ENCODE data around the gene SLX4IP.

DNA sequence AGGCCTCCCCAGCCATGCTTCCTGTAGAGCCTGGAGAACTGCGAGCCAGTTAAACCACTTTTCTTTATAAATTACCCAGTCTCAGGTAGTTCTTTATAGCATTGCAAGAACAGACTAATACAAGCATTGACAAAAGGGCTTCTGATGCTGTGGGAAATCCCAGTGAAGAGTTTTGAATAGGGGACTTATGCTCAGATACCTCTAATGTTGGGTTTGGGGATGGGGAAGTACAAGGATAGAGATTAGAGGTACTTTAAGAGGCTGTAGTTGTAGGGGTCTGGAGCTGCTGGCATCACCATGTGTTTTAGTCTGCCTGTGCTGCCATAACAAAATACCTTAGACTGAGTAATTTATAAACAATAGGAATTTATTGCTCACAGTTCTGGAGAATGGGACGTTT lies 8.8 kb downstream of the SLX4IP start:
- TF ChIP-seq CEBPB (IDR thresholded peaks at IDR 0.05) (no peak), CREB1 (IDR thresholded peaks at IDR 0.05; ENCODE audit: low read depth) (no peak), RAD21 (IDR thresholded peaks at IDR 0.05; ENCODE audit: low read depth) (no peak), TCF12 (IDR thresholded peaks at IDR 0.05; ENCODE audit: low read depth) (no peak), EP300 (IDR thresholded peaks at IDR 0.05; ENCODE audit: borderline replicate concordance) (no peak), NFIC (IDR thresholded peaks at IDR 0.05) (no peak), TAF1 (IDR thresholded peaks at IDR 0.05; ENCODE audit: low read depth) (no peak), FOXM1 (IDR thresholded peaks at IDR 0.05; ENCODE audit: borderline replicate concordance, low read depth) (no peak), YY1 (IDR thresholded peaks at IDR 0.05; ENCODE audit: low read depth) (no peak)
- TF ChIP-seq, protein P1, sequence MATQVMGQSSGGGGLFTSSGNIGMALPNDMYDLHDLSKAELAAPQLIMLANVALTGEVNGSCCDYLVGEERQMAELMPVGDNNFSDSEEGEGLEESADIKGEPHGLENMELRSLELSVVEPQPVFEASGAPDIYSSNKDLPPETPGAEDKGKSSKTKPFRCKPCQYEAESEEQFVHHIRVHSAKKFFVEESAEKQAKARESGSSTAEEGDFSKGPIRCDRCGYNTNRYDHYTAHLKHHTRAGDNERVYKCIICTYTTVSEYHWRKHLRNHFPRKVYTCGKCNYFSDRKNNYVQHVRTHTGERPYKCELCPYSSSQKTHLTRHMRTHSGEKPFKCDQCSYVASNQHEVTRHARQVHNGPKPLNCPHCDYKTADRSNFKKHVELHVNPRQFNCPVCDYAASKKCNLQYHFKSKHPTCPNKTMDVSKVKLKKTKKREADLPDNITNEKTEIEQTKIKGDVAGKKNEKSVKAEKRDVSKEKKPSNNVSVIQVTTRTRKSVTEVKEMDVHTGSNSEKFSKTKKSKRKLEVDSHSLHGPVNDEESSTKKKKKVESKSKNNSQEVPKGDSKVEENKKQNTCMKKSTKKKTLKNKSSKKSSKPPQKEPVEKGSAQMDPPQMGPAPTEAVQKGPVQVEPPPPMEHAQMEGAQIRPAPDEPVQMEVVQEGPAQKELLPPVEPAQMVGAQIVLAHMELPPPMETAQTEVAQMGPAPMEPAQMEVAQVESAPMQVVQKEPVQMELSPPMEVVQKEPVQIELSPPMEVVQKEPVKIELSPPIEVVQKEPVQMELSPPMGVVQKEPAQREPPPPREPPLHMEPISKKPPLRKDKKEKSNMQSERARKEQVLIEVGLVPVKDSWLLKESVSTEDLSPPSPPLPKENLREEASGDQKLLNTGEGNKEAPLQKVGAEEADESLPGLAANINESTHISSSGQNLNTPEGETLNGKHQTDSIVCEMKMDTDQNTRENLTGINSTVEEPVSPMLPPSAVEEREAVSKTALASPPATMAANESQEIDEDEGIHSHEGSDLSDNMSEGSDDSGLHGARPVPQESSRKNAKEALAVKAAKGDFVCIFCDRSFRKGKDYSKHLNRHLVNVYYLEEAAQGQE (IDR thresholded peaks at IDR 0.05; ENCODE audit: low read depth), result no peak
- TF ChIP-seq, protein P2, sequence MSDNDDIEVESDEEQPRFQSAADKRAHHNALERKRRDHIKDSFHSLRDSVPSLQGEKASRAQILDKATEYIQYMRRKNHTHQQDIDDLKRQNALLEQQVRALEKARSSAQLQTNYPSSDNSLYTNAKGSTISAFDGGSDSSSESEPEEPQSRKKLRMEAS (IDR thresholded peaks at IDR 0.05), result no peak
- TF ChIP-seq, protein P3, sequence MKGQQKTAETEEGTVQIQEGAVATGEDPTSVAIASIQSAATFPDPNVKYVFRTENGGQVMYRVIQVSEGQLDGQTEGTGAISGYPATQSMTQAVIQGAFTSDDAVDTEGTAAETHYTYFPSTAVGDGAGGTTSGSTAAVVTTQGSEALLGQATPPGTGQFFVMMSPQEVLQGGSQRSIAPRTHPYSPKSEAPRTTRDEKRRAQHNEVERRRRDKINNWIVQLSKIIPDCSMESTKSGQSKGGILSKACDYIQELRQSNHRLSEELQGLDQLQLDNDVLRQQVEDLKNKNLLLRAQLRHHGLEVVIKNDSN (IDR thresholded peaks at IDR 0.05), result no peak
